Heart left ventricle (tissue), 16 donors: ENCODE data around the gene KIDINS220. TPM values are rescaled to one million over a fixed set of nuclear protein-coding genes. Genes with fewer than 3 reads are reported as not detected.

Experiments used
- ATAC-seq, 4 donors: fragments of 200-7000 bp; cut with Tn5 transposase; one replicate each; pipeline ENCODE4 v1.9.1; 2020 to 2022; ENCODE audit warnings: moderate library complexity in 4 of 4, mild to moderate bottlenecking in 3 of 4, moderate number of reproducible peaks in 1 of 4
- DNase-seq, 5 donors: peaks; one replicate each; pipeline ENCODE4 v3.0.0-alpha.2; 2020
- H3K27ac ChIP-seq, 12 donors: fragments of 200-600 bp; sonication (generic) in 4 of 12; one replicate each; pipeline versions ENCODE4 v1.5.0 to v1.8.0; 2016 to 2022; ENCODE audit warnings: mild to moderate bottlenecking in 2 of 12
- H3K27me3 ChIP-seq, 9 donors: fragments of 200-600 bp; sonication (generic) in 2 of 9; one replicate each; pipeline versions ENCODE4 v1.5.1 to v1.8.0; 2016 to 2022; ENCODE audit warnings: mild to moderate bottlenecking in 3 of 9
- H3K36me3 ChIP-seq, 9 donors: fragments of 200-600 bp; sonication (generic) in 2 of 9; one replicate each; pipeline versions ENCODE4 v1.5.0 to v1.8.0; 2018 to 2022; ENCODE audit warnings: mild to moderate bottlenecking in 2 of 9
- H3K4me1 ChIP-seq, 12 donors: fragments of 200-600 bp; sonication (generic) in 4 of 12; one replicate each; pipeline versions ENCODE4 v1.5.0 to v1.8.0; 2016 to 2022; ENCODE audit warnings: mild to moderate bottlenecking in 3 of 12
- H3K4me3 ChIP-seq, 12 donors: fragments of 200-600 bp; sonication (generic) in 4 of 12; one replicate each; pipeline versions ENCODE4 v1.5.0 to v1.8.0; 2017 to 2022; ENCODE audit warnings: mild to moderate bottlenecking in 9 of 12, moderate library complexity in 4 of 12
- H3K9me3 ChIP-seq, 12 donors: fragments of 200-600 bp; sonication (generic) in 4 of 12; one replicate each; pipeline versions ENCODE4 v1.5.0 to v1.8.0; 2016 to 2022; ENCODE audit warnings: mild to moderate bottlenecking in 1 of 12
- CTCF ChIP-seq, 12 donors: fragments of 200-600 bp; sonication (generic) in 4 of 12; IDR thresholded peaks; one replicate each; pipeline versions ENCODE4 v1.5.0 to v1.8.0; 2018 to 2022; ENCODE audit warnings: antibody characterized with exemption in 12 of 12, mild to moderate bottlenecking in 5 of 12
- POLR2A ChIP-seq, 2 donors: fragments of 450-650 bp; IDR thresholded peaks; one replicate each; pipeline ENCODE4 v1.6.1; 2017; ENCODE audit warnings: antibody characterized with exemption in 2 of 2, mild to moderate bottlenecking in 2 of 2, moderate library complexity in 2 of 2
- WGBS, 4 donors: extraction: QIAGEN DNeasy Blood & Tissue Kit in 2 of 4; methylation state at CpG; one replicate each; pipeline versions ENCODE4 v1.1.5 to v1.1.7; 2013 to 2018; 5-methylcytosine and 5-hydroxymethylcytosine counted together
- intact Hi-C, 10 donors: fragments of 100-400 bp; cut with DNase I; formaldehyde crosslinking; loops; one replicate each; pipeline versions ENCODE4 v1.11.1 to v1.14.2; 2022
- polyA plus RNA-seq, 2 donors: library from polyadenylated mRNA; stranded (reverse); fragments of 200-250 nt; gene quantifications; one replicate each; pipeline ENCODE4 v1.2.3, GENCODE V29; 2013
- total RNA-seq, 9 donors: library from RNA; depleted of rRNA in 2 of 9; stranded (reverse); fragments of >200 nt in 2 of 9; fragmentation: NEBNext Ultra II Directional in 3 of 9; extraction: Animal tissue kit (Norgen Biotek cat#: 25700) in 3 of 9; gene quantifications; one replicate each; pipeline versions ENCODE4 v1.1.0 to v1.2.4, GENCODE V29; 2016 to 2023
- donor health status: ischemic (EF 13 %, LVEDD 7.1; RV severe dilation, severe dysfunction).
- donor health status: healthy with polysubstance abuse.
- donor health status: DM: no; HTN: yes; CAD: no.
- donor health status: DM: no; HTN: no; CAD: no.
- donor health status: ischemic (EF 25% LVEDD 6.9; RV normal size, moderate dysfunction).
- donor health status: ischemic (EF 25% LVEDD 5.7; RV mildly dilated, moderate dysfunction).
- donor health status: healthy.
- donor health status: DM: yes; HTN: yes; CAD: no.
- donor health status: ischemic (EF 35%, LVEDD 5.7; RV mildly dilated, moderate dysfunction).
- donor health status: nonischemic (EF 11% LVEDD 7.7; RV severe dilation, severe dysfunction).
- donor health status: DM: yes; HTN: yes; CAD: no.
- donor health status: PGD.
- donor health status: ischemic (EF 29% LVEDD 5.4; RV normal size, mild dysfunction).
- donor health status: nonischemic (EF 23%, LVEDD 6.1; RV moderate dilation, normal function).

The KIDINS220 gene
- total and polyA plus RNA-seq, 11 donors: 22.7 to 108 (median 74.5) TPM

GRCh38 chr2:8710951-8711350 is 126.5 kb downstream of the KIDINS220 start:
- intact Hi-C loops: no loop called here
- Histone ChIP-seq H3K36me3 (no peaks in the 10 kb centered on the region), H3K4me3 (no peak overlapping the region), H3K4me1 (no peaks in the 10 kb centered on the region), H3K9me3 (peaks cover 0 to 8% (median 0%) of the 10 kb centered on the region in 12 donors), H3K27me3 (no peaks in the 10 kb centered on the region), H3K27ac (no peak overlapping the region)
- WGBS, 4 donors: 76 to 84% (median 84%) methylated on average over 3 of the region's 3 CpGs
- no peak for TF ChIP-seq POLR2A (IDR thresholded peaks at IDR 0.05)
- no peak for TF ChIP-seq CTCF (IDR thresholded peaks at IDR 0.05)
- ATAC-seq (no peak), DNase-seq (no peak)

- Histone ChIP-seq H3K4me1 (no peaks in the 10 kb centered on the region), H3K9me3 (no peaks in the 10 kb centered on the region), H3K27me3 (no peaks in the 10 kb centered on the region), H3K36me3 (no peaks in the 10 kb centered on the region), H3K4me3 (no peak overlapping the region), H3K27ac (no peak overlapping the region)
- DNase-seq: no peak
- 85 to 90% (median 89%) methylated on average over 14 of the region's 14 CpGs for WGBS, 4 donors
- intact Hi-C loops: no loop called here
- no peak for TF ChIP-seq POLR2A (IDR thresholded peaks at IDR 0.05)
- no peak for TF ChIP-seq CTCF (IDR thresholded peaks at IDR 0.05)
- no peak for ATAC-seq
These were observed 127.8 kb downstream of the KIDINS220 start for GRCh38 chr2:8709611-8710010.

- Histone ChIP-seq H3K9me3 (no peaks in the 10 kb centered on the region), H3K36me3 (no peaks in the 10 kb centered on the region), H3K27me3 (no peaks in the 10 kb centered on the region), H3K4me3 (no peak overlapping the region), H3K27ac (no peak overlapping the region), H3K4me1 (no peaks in the 10 kb centered on the region)
- DNase-seq: no peak
- TF ChIP-seq POLR2A (IDR thresholded peaks at IDR 0.05) (no peak), CTCF (IDR thresholded peaks at IDR 0.05) (no peak)
- no peak for ATAC-seq
- intact Hi-C loops: no loop called here
- WGBS, 4 donors: 73 to 77% (median 75%) methylated on average over 3 of the region's 3 CpGs
These were observed 132.5 kb downstream of the KIDINS220 start for GRCh38 chr2:8704906-8705305.

- H3K9me3 ChIP-seq: peaks cover 0 to 4% (median 0%) of the 10 kb centered on the region in 12 donors
- H3K4me1 ChIP-seq: no peaks in the 10 kb centered on the region
- H3K27me3 ChIP-seq: no peaks in the 10 kb centered on the region
- no peak for TF ChIP-seq POLR2A (IDR thresholded peaks at IDR 0.05)
- TF ChIP-seq CTCF (IDR thresholded peaks at IDR 0.05): no peak
- no peak for DNase-seq
- H3K27ac ChIP-seq: no peak overlapping the region
- no peak overlapping the region for H3K4me3 ChIP-seq
- no peak for ATAC-seq
- intact Hi-C loops: no loop called here
- no peaks in the 10 kb centered on the region for H3K36me3 ChIP-seq
- 80 to 84% (median 81%) methylated on average over 16 of the region's 16 CpGs for WGBS, 4 donors
These were observed 135.6 kb downstream of the KIDINS220 start for GRCh38 chr2:8701681-8702379.
